Mesendoderm (in vitro differentiated cells): ENCODE measurements around the gene CBY2.

ENCODE experiments used
- DNase-seq: peaks from one replicate; pipeline ENCODE4 v3.0.0; 2013
- H2AK5ac ChIP-seq: 2 replicates; pipeline ENCODE4 v1.6.1; 2013; ENCODE audit warnings: low read length, inconsistent platforms
- H2BK120ac ChIP-seq: 2 replicates; pipeline ENCODE4 v1.6.1; 2013; ENCODE audit warnings: low read depth, mild to moderate bottlenecking, low read length, moderate library complexity, mixed read lengths
- H2BK15ac ChIP-seq: replicated peaks from 2 replicates; pipeline ENCODE4 v1.6.1; 2013; ENCODE audit warnings: low read depth, mild to moderate bottlenecking, moderate library complexity
- H2BK5ac ChIP-seq: 2 replicates; pipeline ENCODE4 v1.6.1; 2013; ENCODE audit warnings: low read length, inconsistent platforms
- H3K18ac ChIP-seq: 2 replicates; pipeline ENCODE4 v1.6.1; 2013; ENCODE audit warnings: mild to moderate bottlenecking, low read length, mixed read lengths
- H3K23ac ChIP-seq: one replicate; pipeline ENCODE4 v1.6.1; 2013; ENCODE audit warnings: low read length
- H3K27ac ChIP-seq: 2 replicates; pipeline ENCODE4 v1.5.1; 2013; ENCODE audit warnings: low read depth, mild to moderate bottlenecking, inconsistent platforms, low read length, moderate library complexity
- H3K27me3 ChIP-seq: 2 replicates; pipeline ENCODE4 v1.6.1; 2013; ENCODE audit warnings: low read length, control low read depth, mild to moderate bottlenecking, inconsistent platforms; ENCODE audit not compliant: insufficient read depth, poor library complexity
- H3K36me3 ChIP-seq: 2 replicates; pipeline ENCODE4 v1.6.1; 2013; ENCODE audit warnings: low read length, inconsistent platforms; ENCODE audit not compliant: control insufficient read depth, insufficient read depth
- H3K4ac ChIP-seq: one replicate; pipeline ENCODE4 v1.6.1; 2013; ENCODE audit warnings: low read depth, mild to moderate bottlenecking, low read length, moderate library complexity
- H3K4me1 ChIP-seq: 2 replicates; pipeline ENCODE4 v1.6.1; 2013; ENCODE audit warnings: low read depth, low read length, inconsistent platforms; ENCODE audit not compliant: control insufficient read depth
- H3K4me2 ChIP-seq: 2 replicates; pipeline ENCODE4 v1.6.1; 2013; ENCODE audit warnings: low read length
- H3K4me3 ChIP-seq: 2 replicates; pipeline ENCODE4 v1.5.1; 2013; ENCODE audit warnings: mild to moderate bottlenecking, low read length
- H3K56ac ChIP-seq: one replicate; pipeline ENCODE4 v1.6.1; 2013; ENCODE audit warnings: low read length
- H3K79me1 ChIP-seq: 2 replicates; pipeline ENCODE4 v1.6.1; 2013; ENCODE audit warnings: low read length, inconsistent platforms
- H3K79me2 ChIP-seq: 2 replicates; pipeline ENCODE4 v1.6.1; 2013; ENCODE audit warnings: mild to moderate bottlenecking, low read length; ENCODE audit not compliant: control insufficient read depth, insufficient read depth
- H3K9ac ChIP-seq: 2 replicates; pipeline ENCODE4 v1.6.1; 2013; ENCODE audit warnings: low read length, inconsistent platforms
- H4K5ac ChIP-seq: one replicate; pipeline ENCODE4 v1.6.1; 2013; ENCODE audit warnings: low read length
- H4K8ac ChIP-seq: one replicate; pipeline ENCODE4 v1.6.1; 2013; ENCODE audit warnings: low read depth, mild to moderate bottlenecking, control low read depth, low read length, moderate library complexity
- WGBS: extraction: QIAGEN DNeasy Blood & Tissue Kit; methylation state at CpG from one replicate; pipeline ENCODE4 v1.1.7; 2013; ENCODE audit warnings: low lambda C conversion rate, missing lambda C conversion rate; ENCODE audit not compliant: insufficient coverage; ENCODE audit errors: extremely low coverage; 5-methylcytosine and 5-hydroxymethylcytosine counted together

The CBY2 gene

GRCh38 chr13:45718992-45719391 is 16.9 kb downstream of the CBY2 start:
- peaks cover 7% of the 10 kb centered on the region for H3K4me1 ChIP-seq
- peak overlapping the region; percentile 46 for H3K27ac ChIP-seq
- H4K5ac ChIP-seq = no peak overlapping the region
- no peak overlapping the region for H3K23ac ChIP-seq
- no peak overlapping the region for H2BK120ac ChIP-seq
- no peak overlapping the region for H3K4me2 ChIP-seq
- H3K79me2 ChIP-seq = no peaks in the 10 kb centered on the region
- DNase-seq = peak; percentile 67
- no peak overlapping the region for H3K56ac ChIP-seq
- H3K36me3 ChIP-seq = no peaks in the 10 kb centered on the region
- H3K9ac ChIP-seq = no peak overlapping the region
- no peak overlapping the region for H3K18ac ChIP-seq
- no peak overlapping the region for H3K4ac ChIP-seq
- H2BK5ac ChIP-seq = no peak overlapping the region
- no peak overlapping the region for H3K4me3 ChIP-seq
- H2BK15ac ChIP-seq = no peak overlapping the region
- no peak overlapping the region for H4K8ac ChIP-seq
- no CpG with 5 or more reads among the region's 1 CpG for WGBS
- H3K79me1 ChIP-seq = no peaks in the 10 kb centered on the region
- no peak overlapping the region for H2AK5ac ChIP-seq
- H3K27me3 ChIP-seq = no peaks in the 10 kb centered on the region

DNA sequence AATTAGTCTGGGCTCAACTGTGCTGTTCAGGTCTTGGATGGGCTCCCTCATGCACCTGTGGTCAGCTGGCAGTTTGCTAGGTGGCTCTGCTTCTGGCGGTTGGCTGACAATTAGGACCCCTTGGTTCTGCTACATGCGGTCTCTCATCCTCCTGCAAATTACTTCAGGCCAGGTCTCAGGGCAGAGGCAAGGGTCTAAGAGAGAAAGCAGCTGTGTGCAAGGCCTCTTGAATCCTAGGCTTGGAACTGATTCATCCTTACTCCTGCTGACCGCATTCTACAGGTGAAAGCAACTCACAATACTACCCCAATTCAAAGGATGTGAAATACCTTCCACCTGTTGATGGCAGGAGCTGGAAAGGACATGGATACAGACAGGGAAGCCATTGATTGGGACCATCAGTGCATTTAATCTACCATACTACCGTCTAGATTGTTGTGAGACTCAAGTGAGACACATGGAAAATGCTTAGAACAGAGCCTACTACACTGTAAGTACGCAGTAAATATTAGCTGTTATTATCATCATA is 19.1 kb downstream of the CBY2 start:
- H3K27ac ChIP-seq = no peak overlapping the region
- H3K4me1 ChIP-seq = peaks cover 9% of the 10 kb centered on the region
- H3K4me2 ChIP-seq = no peak overlapping the region
- H3K18ac ChIP-seq = no peak overlapping the region
- H2BK5ac ChIP-seq = peak overlapping the region; percentile 31
- no peaks in the 10 kb centered on the region for H3K79me2 ChIP-seq
- no CpG with 5 or more reads among the region's 5 CpGs for WGBS
- no peak overlapping the region for H2BK15ac ChIP-seq
- no peak overlapping the region for H4K8ac ChIP-seq
- H3K36me3 ChIP-seq = no peaks in the 10 kb centered on the region
- no peak overlapping the region for H2AK5ac ChIP-seq
- no peak overlapping the region for H3K9ac ChIP-seq
- no peak for DNase-seq
- H3K23ac ChIP-seq = no peak overlapping the region
- H3K56ac ChIP-seq = no peak overlapping the region
- no peak overlapping the region for H3K4me3 ChIP-seq
- no peak overlapping the region for H4K5ac ChIP-seq
- H2BK120ac ChIP-seq = no peak overlapping the region
- H3K4ac ChIP-seq = no peak overlapping the region
- H3K79me1 ChIP-seq = no peaks in the 10 kb centered on the region
- no peaks in the 10 kb centered on the region for H3K27me3 ChIP-seq

DNA sequence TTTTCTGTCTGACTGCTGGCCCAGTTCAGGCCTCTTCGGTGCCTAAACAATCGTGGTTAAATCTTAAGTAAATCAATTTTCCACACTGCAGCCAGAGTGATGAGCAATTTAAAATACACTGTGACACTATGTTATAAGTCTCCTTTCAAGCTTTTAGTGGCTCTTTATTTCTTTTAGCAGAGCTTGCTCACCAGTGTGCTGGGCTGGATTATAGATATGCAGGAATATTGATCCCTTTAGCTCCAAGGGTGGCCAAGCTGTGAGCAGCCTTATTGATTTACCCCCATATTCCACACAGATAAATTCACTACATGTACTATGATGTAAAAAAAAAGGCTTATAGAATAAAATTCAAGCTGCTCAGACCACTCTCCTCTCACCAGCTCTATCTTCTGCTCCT is 21.7 kb downstream of the CBY2 start:
- Histone ChIP-seq H4K5ac (no peak overlapping the region), H3K9ac (no peak overlapping the region), H3K36me3 (no peaks in the 10 kb centered on the region), H3K27ac (no peak overlapping the region), H3K23ac (no peak overlapping the region), H2BK15ac (no peak overlapping the region), H2BK120ac (no peak overlapping the region), H3K79me2 (no peaks in the 10 kb centered on the region), H3K4me2 (no peak overlapping the region), H2BK5ac (no peak overlapping the region), H3K4me3 (no peak overlapping the region), H3K18ac (no peak overlapping the region), H4K8ac (no peak overlapping the region), H3K27me3 (no peaks in the 10 kb centered on the region), H3K79me1 (no peaks in the 10 kb centered on the region), H3K4me1 (peaks cover 9% of the 10 kb centered on the region), H2AK5ac (no peak overlapping the region), H3K4ac (no peak overlapping the region), H3K56ac (no peak overlapping the region)
- WGBS = no CpG with 5 or more reads among the region's 2 CpGs
- no peak for DNase-seq

GRCh38 chr13:45728759-45729158 is 26.6 kb downstream of the CBY2 start:
- H4K8ac ChIP-seq = no peak overlapping the region
- H3K56ac ChIP-seq = no peak overlapping the region
- no peak overlapping the region for H3K27ac ChIP-seq
- no peaks in the 10 kb centered on the region for H3K79me1 ChIP-seq
- no peaks in the 10 kb centered on the region for H3K79me2 ChIP-seq
- H3K4me3 ChIP-seq = no peak overlapping the region
- no peak overlapping the region for H2BK15ac ChIP-seq
- DNase-seq = peak; percentile 91
- H3K4me2 ChIP-seq = no peak overlapping the region
- WGBS = no CpG with 5 or more reads among the region's 6 CpGs
- H2BK5ac ChIP-seq = no peak overlapping the region
- H3K18ac ChIP-seq = no peak overlapping the region
- H3K4ac ChIP-seq = no peak overlapping the region
- no peak overlapping the region for H2BK120ac ChIP-seq
- H3K27me3 ChIP-seq = no peaks in the 10 kb centered on the region
- H3K23ac ChIP-seq = no peak overlapping the region
- H4K5ac ChIP-seq = no peak overlapping the region
- no peaks in the 10 kb centered on the region for H3K36me3 ChIP-seq
- H3K9ac ChIP-seq = no peak overlapping the region
- H3K4me1 ChIP-seq = peaks cover 2% of the 10 kb centered on the region
- no peak overlapping the region for H2AK5ac ChIP-seq

DNA sequence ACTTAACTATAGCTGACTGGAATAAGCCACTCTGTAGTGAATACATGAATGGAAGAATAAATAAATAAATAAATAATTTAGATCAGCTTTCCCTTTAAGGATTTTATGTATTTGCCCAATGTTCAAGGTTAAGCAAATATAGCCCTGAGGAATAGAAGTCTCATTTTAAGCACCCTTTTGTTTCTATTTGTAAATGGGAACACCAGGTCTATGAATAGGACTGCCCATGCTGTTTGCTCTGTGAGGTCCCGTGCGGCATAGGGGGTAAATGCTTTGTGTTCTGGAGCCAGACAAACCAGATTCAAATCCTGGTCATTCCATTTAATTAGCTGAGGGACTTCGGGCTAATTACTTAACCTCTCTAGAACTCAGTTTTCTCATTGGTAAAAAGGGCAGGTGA is 29.3 kb downstream of the CBY2 start:
- Histone ChIP-seq H3K79me2 (no peaks in the 10 kb centered on the region), H4K8ac (no peak overlapping the region), H3K23ac (no peak overlapping the region)

GRCh38 chr13:45732916-45733315 is 30.8 kb downstream of the CBY2 start:
- no peak overlapping the region for H3K27ac ChIP-seq
- no peak overlapping the region for H2BK5ac ChIP-seq
- no peaks in the 10 kb centered on the region for H3K79me2 ChIP-seq
- H3K18ac ChIP-seq = no peak overlapping the region
- no peak overlapping the region for H4K8ac ChIP-seq
- H3K4me2 ChIP-seq = no peak overlapping the region
- H3K56ac ChIP-seq = no peak overlapping the region
- no peaks in the 10 kb centered on the region for H3K27me3 ChIP-seq
- no peak overlapping the region for H3K4me3 ChIP-seq
- no peaks in the 10 kb centered on the region for H3K4me1 ChIP-seq
- H3K79me1 ChIP-seq = no peaks in the 10 kb centered on the region
- no CpG with 5 or more reads among the region's 5 CpGs for WGBS
- H3K9ac ChIP-seq = no peak overlapping the region
- H4K5ac ChIP-seq = no peak overlapping the region
- H3K36me3 ChIP-seq = no peaks in the 10 kb centered on the region
- H3K23ac ChIP-seq = no peak overlapping the region
- H2BK120ac ChIP-seq = no peak overlapping the region
- no peak overlapping the region for H2BK15ac ChIP-seq
- H2AK5ac ChIP-seq = no peak overlapping the region
- H3K4ac ChIP-seq = no peak overlapping the region
- no peak for DNase-seq

More for the DNA sequence above, 29.3 kb downstream of the CBY2 start:
- H3K27ac ChIP-seq = no peak overlapping the region
- H3K4me1 ChIP-seq = no peaks in the 10 kb centered on the region
- no peak overlapping the region for H2BK5ac ChIP-seq
- no peaks in the 10 kb centered on the region for H3K27me3 ChIP-seq
- H2BK120ac ChIP-seq = no peak overlapping the region
- H3K4me2 ChIP-seq = no peak overlapping the region
- no peak overlapping the region for H3K56ac ChIP-seq
- no peak for DNase-seq
- no peak overlapping the region for H4K5ac ChIP-seq
- no peak overlapping the region for H3K18ac ChIP-seq
- H3K79me1 ChIP-seq = no peaks in the 10 kb centered on the region
- no peak overlapping the region for H3K9ac ChIP-seq
- WGBS = no CpG with 5 or more reads among the region's 3 CpGs
- no peaks in the 10 kb centered on the region for H3K36me3 ChIP-seq
- no peak overlapping the region for H2BK15ac ChIP-seq
- no peak overlapping the region for H2AK5ac ChIP-seq
- no peak overlapping the region for H3K4ac ChIP-seq
- no peak overlapping the region for H3K4me3 ChIP-seq
